ENCODE results near the gene ITPKC. TPM values are rescaled to one million over a fixed set of nuclear protein-coding genes. Genes with fewer than 3 reads are reported as not detected.

ITPKC gene
- total RNA-seq (8.2 TPM), polyA plus RNA-seq (ENCODE audit: insufficient read depth in 1 of 8, insufficient read length in 8 of 8, low replicate concordance in 1 of 8) (10 to 100 TPM in 7 of 8 donors, 1 to 10 TPM in 1; 8.2 to 13.0 (median 11.5) TPM)
- long read RNA-seq, donor 1, partial matches to known transcripts = 0 of 2 reads
- long read RNA-seq, donor 1, other reads (novel, unspliced or antisense) = 0 of 2 reads
- long read RNA-seq, donor 2 = 0 reads
- long read RNA-seq, donor 3, transcript ITPKC-201 (7 exons, 3,385 nt) = major isoform, 6 of 6 reads
- long read RNA-seq, donor 3, partial matches to known transcripts = 0 of 6 reads
- long read RNA-seq, donor 3, other reads (novel, unspliced or antisense) = 0 of 6 reads
- long read RNA-seq, donor 4, partial matches to known transcripts = 0 of 1 reads
- long read RNA-seq, donor 4, other reads (novel, unspliced or antisense) = 0 of 1 reads
- long read RNA-seq, donor 5, transcript ITPKC-201 (7 exons, 3,385 nt) = major isoform, 7 of 17 reads
- long read RNA-seq, donor 5, partial matches to known transcripts = 10 of 17 reads
- long read RNA-seq, donor 5, other reads (novel, unspliced or antisense) = 0 of 17 reads
- long read RNA-seq, donor 6, partial matches to known transcripts = 0 of 3 reads
- long read RNA-seq, donor 6, other reads (novel, unspliced or antisense) = 0 of 3 reads
- long read RNA-seq, donor 7, partial matches to known transcripts = 0 of 4 reads
- long read RNA-seq, donor 7, other reads (novel, unspliced or antisense) = 0 of 4 reads
- long read RNA-seq, donor 8, partial matches to known transcripts = 0 of 1 reads
- long read RNA-seq, donor 8, other reads (novel, unspliced or antisense) = 0 of 1 reads
- long read RNA-seq, donor 9 = 0 reads
- long read RNA-seq, donor 10, partial matches to known transcripts = 9 of 12 reads
- long read RNA-seq, donor 10, other reads (novel, unspliced or antisense) = 0 of 12 reads
- long read RNA-seq, donor 11, partial matches to known transcripts = 0 of 2 reads
- long read RNA-seq, donor 11, other reads (novel, unspliced or antisense) = 0 of 2 reads

- Histone ChIP-seq H3K4me1 (ENCODE audit: control insufficient read depth, insufficient read depth, low read length) (peaks cover 58% of the 10 kb centered on the region), H3K4me3 (ENCODE audit: low read length) (peak within 1 kb of the TSS; percentile 71), H3K9me3 (replicated peaks; ENCODE audit: control insufficient read depth, low read depth, low read length) (no peaks in the 10 kb centered on the region), H3K27me3 (ENCODE audit: control insufficient read depth, insufficient read depth, low read length) (no peaks in the 10 kb centered on the region), H3K27ac (ENCODE audit: low read length) (peak within 1 kb of the TSS; percentile 100), H3K36me3 (ENCODE audit: control insufficient read depth, insufficient read depth, low read length) (peaks cover 8% of the 10 kb centered on the region)
- peak; percentile 100 for DNase-seq
- WGBS (ENCODE audit: insufficient coverage) = under 1% methylated on average over 62 of the region's 76 CpGs
These were observed at the start of gene ITPKC, which contains the start of gene COQ8B for GRCh38 chr19:40716482-40717324. Gene ITPKC (plus strand): TSS chr19:40717112. CDS start chr19:40717136, 24 bp downstream. Gene COQ8B (minus strand): TSS chr19:40716886. CDS start chr19:40714632, 2,254 bp downstream.

GRCh38 chr19:40667602-40668001 lies 49.3 kb upstream of the ITPKC start:
- Histone ChIP-seq H3K4me1 (ENCODE audit: control insufficient read depth, insufficient read depth, low read length) (peaks cover 10% of the 10 kb centered on the region), H3K27me3 (ENCODE audit: control insufficient read depth, insufficient read depth, low read length) (no peaks in the 10 kb centered on the region), H3K27ac (ENCODE audit: low read length) (no peak overlapping the region), H3K4me3 (ENCODE audit: low read length) (no peak overlapping the region), H3K9me3 (replicated peaks; ENCODE audit: control insufficient read depth, low read depth, low read length) (peaks cover 4% of the 10 kb centered on the region), H3K36me3 (ENCODE audit: control insufficient read depth, insufficient read depth, low read length) (peaks cover 58% of the 10 kb centered on the region)
- 90% methylated on average over 14 of the region's 14 CpGs for WGBS (ENCODE audit: insufficient coverage)
- DNase-seq = no peak

- Histone ChIP-seq H3K36me3 (ENCODE audit: control insufficient read depth, insufficient read depth, low read length) (peaks cover 73% of the 10 kb centered on the region), H3K27ac (ENCODE audit: low read length) (no peak overlapping the region), H3K27me3 (ENCODE audit: control insufficient read depth, insufficient read depth, low read length) (no peaks in the 10 kb centered on the region), H3K4me1 (ENCODE audit: control insufficient read depth, insufficient read depth, low read length) (no peaks in the 10 kb centered on the region), H3K4me3 (ENCODE audit: low read length) (no peak overlapping the region), H3K9me3 (replicated peaks; ENCODE audit: control insufficient read depth, low read depth, low read length) (peaks cover 4% of the 10 kb centered on the region)
- 89% methylated on average over 4 of the region's 7 CpGs for WGBS (ENCODE audit: insufficient coverage)
- DNase-seq = no peak
These were observed 47.8 kb upstream of the ITPKC start for GRCh38 chr19:40668991-40669614.

- Histone ChIP-seq H3K4me1 (ENCODE audit: control insufficient read depth, insufficient read depth, low read length) (no peaks in the 10 kb centered on the region), H3K36me3 (ENCODE audit: control insufficient read depth, insufficient read depth, low read length) (peaks cover 84% of the 10 kb centered on the region)
- WGBS (ENCODE audit: insufficient coverage) = 72% methylated on average over 3 of the region's 9 CpGs
These were observed 45.5 kb upstream of the ITPKC start for GRCh38 chr19:40671404-40671803.

GRCh38 chr19:40672038-40672437 lies 44.9 kb upstream of the ITPKC start:
- DNase-seq = no peak
- Histone ChIP-seq H3K4me3 (ENCODE audit: low read length) (no peak overlapping the region), H3K27me3 (ENCODE audit: control insufficient read depth, insufficient read depth, low read length) (no peaks in the 10 kb centered on the region), H3K27ac (ENCODE audit: low read length) (no peak overlapping the region), H3K4me1 (ENCODE audit: control insufficient read depth, insufficient read depth, low read length) (no peaks in the 10 kb centered on the region), H3K9me3 (replicated peaks; ENCODE audit: control insufficient read depth, low read depth, low read length) (peaks cover 4% of the 10 kb centered on the region), H3K36me3 (ENCODE audit: control insufficient read depth, insufficient read depth, low read length) (peaks cover 84% of the 10 kb centered on the region)
- WGBS (ENCODE audit: insufficient coverage) = 79% methylated on average over 2 of the region's 2 CpGs

More at GRCh38 chr19:40671404-40671803, 45.5 kb upstream of the ITPKC start:
- H3K9me3 ChIP-seq (replicated peaks; ENCODE audit: control insufficient read depth, low read depth, low read length) = peaks cover 4% of the 10 kb centered on the region
- H3K4me3 ChIP-seq (ENCODE audit: low read length) = no peak overlapping the region
- DNase-seq = no peak
- no peak overlapping the region for H3K27ac ChIP-seq (ENCODE audit: low read length)
- H3K27me3 ChIP-seq (ENCODE audit: control insufficient read depth, insufficient read depth, low read length) = no peaks in the 10 kb centered on the region

GRCh38 chr19:40672573-40673299 lies 44.2 kb upstream of the ITPKC start:
- Histone ChIP-seq H3K4me3 (ENCODE audit: low read length) (no peak overlapping the region), H3K36me3 (ENCODE audit: control insufficient read depth, insufficient read depth, low read length) (peaks cover 84% of the 10 kb centered on the region), H3K9me3 (replicated peaks; ENCODE audit: control insufficient read depth, low read depth, low read length) (peaks cover 4% of the 10 kb centered on the region), H3K4me1 (ENCODE audit: control insufficient read depth, insufficient read depth, low read length) (no peaks in the 10 kb centered on the region), H3K27me3 (ENCODE audit: control insufficient read depth, insufficient read depth, low read length) (no peaks in the 10 kb centered on the region), H3K27ac (ENCODE audit: low read length) (no peak overlapping the region)
- 88% methylated on average over 7 of the region's 7 CpGs for WGBS (ENCODE audit: insufficient coverage)
- DNase-seq = no peak

- WGBS (ENCODE audit: insufficient coverage) = 90% methylated on average over 5 of the region's 11 CpGs
- peaks cover 86% of the 10 kb centered on the region for H3K36me3 ChIP-seq (ENCODE audit: control insufficient read depth, insufficient read depth, low read length)
These were observed 43.5 kb upstream of the ITPKC start for GRCh38 chr19:40673397-40673796.

GRCh38 chr19:40674291-40674690 lies 42.6 kb upstream of the ITPKC start:
- 79% methylated on average over 3 of the region's 3 CpGs for WGBS (ENCODE audit: insufficient coverage)
- no peak for DNase-seq
- no peaks in the 10 kb centered on the region for H3K4me1 ChIP-seq (ENCODE audit: control insufficient read depth, insufficient read depth, low read length)
- H3K4me3 ChIP-seq (ENCODE audit: low read length) = no peak overlapping the region
- H3K27me3 ChIP-seq (ENCODE audit: control insufficient read depth, insufficient read depth, low read length) = no peaks in the 10 kb centered on the region
- H3K36me3 ChIP-seq (ENCODE audit: control insufficient read depth, insufficient read depth, low read length) = peaks cover 81% of the 10 kb centered on the region
- H3K9me3 ChIP-seq (replicated peaks; ENCODE audit: control insufficient read depth, low read depth, low read length) = peaks cover 2% of the 10 kb centered on the region
- H3K27ac ChIP-seq (ENCODE audit: low read length) = no peak overlapping the region

More at GRCh38 chr19:40673397-40673796, 43.5 kb upstream of the ITPKC start:
- Histone ChIP-seq H3K27ac (ENCODE audit: low read length) (no peak overlapping the region), H3K27me3 (ENCODE audit: control insufficient read depth, insufficient read depth, low read length) (no peaks in the 10 kb centered on the region), H3K4me1 (ENCODE audit: control insufficient read depth, insufficient read depth, low read length) (no peaks in the 10 kb centered on the region), H3K9me3 (replicated peaks; ENCODE audit: control insufficient read depth, low read depth, low read length) (peaks cover 4% of the 10 kb centered on the region), H3K4me3 (ENCODE audit: low read length) (no peak overlapping the region)
- no peak for DNase-seq
